Tibial artery (tissue), 4 donors: ENCODE results near the gene FTL.
"Not testable (repeated sequence)": the region's sequence is repeated elsewhere in the genome, so short reads cannot be mapped to it uniquely, and the experiment has no call there.

Experiments used
- DNase-seq, 2 donors: peaks; one replicate each; pipeline ENCODE4 v3.0.0-alpha.2; 2019
- H3K27ac ChIP-seq, 2 donors: fragments of 200-600 bp; sonication (generic) in 1 of 2; 1 replicate in 1 of 2; 2 replicates in 1 of 2; pipeline ENCODE4 v1.5.1; 2018 to 2019; ENCODE audit warnings: mild to moderate bottlenecking in 1 of 2
- H3K27me3 ChIP-seq, 2 donors: fragments of 200-600 bp; sonication (generic) in 1 of 2; one replicate each; pipeline versions ENCODE4 v1.5.1 to v1.6.0; 2016 to 2019
- H3K36me3 ChIP-seq, 3 donors: fragments of 200-600 bp; sonication (generic) in 2 of 3; one replicate each; pipeline ENCODE4 v1.5.1; 2016 to 2019; ENCODE audit warnings: mild to moderate bottlenecking in 2 of 3
- H3K4me1 ChIP-seq, 4 donors: fragments of 200-600 bp; sonication (generic) in 2 of 4; 1 replicate in 3 of 4; 2 replicates in 1 of 4; pipeline ENCODE4 v1.5.1; 2016 to 2019
- H3K4me3 ChIP-seq, 2 donors: fragments of 200-600 bp; sonication (generic) in 1 of 2; 1 replicate in 1 of 2; 2 replicates in 1 of 2; pipeline ENCODE4 v1.5.1; 2018 to 2019; ENCODE audit warnings: mild to moderate bottlenecking in 2 of 2
- H3K9me3 ChIP-seq, 3 donors: fragments of 200-600 bp; sonication (generic) in 1 of 3; one replicate each; pipeline ENCODE4 v1.5.1; 2016 to 2019
- intact Hi-C: fragments of 100-400 bp; cut with DNase I; formaldehyde crosslinking; loops from one replicate; pipeline ENCODE4 v1.15.0; 2023; ENCODE audit warnings: low total_unique reads
- TF ChIP-seq, protein P1 (sequence below), 2 experiments: fragments of 200-600 bp in 1 of 2; fragments of 450-650 bp in 1 of 2; IDR thresholded peaks; one replicate each; pipeline ENCODE4 v1.5.1; 2017 to 2019; ENCODE audit warnings: antibody characterized with exemption in 2 of 2, mild to moderate bottlenecking in 1 of 2, moderate library complexity in 1 of 2

FTL gene

DNA sequence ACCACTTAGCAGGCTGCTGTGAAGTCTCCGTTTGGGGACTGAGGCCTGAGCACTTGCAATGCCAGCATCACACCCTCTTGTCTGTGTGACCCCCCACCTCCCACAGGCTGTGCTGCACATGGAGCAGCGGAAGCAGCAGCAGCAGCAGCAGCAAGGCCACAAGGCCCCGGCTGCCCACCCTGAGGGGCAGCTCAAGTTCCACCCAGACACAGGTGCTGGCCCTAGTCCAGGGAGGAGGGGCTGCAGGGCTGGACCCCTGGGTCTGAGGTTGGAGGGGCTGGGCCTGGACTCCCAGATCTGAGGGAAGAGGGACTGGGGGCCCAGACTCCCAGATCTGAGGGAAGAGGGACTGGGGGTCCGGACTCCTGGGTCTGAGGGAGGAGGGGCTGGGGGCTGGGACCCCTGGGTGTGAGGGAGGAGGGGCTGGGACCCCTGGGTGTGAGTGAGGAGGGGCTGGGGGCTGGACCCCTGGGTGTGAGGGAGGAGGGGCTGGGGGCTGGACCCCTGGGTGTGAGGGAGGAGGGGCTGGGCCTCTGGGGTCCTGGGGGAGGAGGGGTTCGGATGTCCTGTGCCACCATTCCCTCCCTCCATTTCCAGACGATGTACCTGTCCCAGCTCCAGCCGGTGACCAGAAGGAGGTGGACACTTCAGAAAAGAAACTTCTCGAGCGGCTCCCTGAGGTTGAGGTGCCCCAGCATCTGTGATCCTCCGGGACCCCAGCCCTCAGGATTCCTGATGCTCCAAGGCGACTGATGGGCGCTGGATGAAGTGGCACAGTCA is 43.2 kb upstream of the FTL start:
- no peak overlapping the region for H3K4me3 ChIP-seq
- intact Hi-C loops: no loop called here
- no peaks in the 10 kb centered on the region for H3K9me3 ChIP-seq
- peaks cover 31 to 71% (median 55%) of the 10 kb centered on the region in 3 donors for H3K36me3 ChIP-seq
- H3K27ac ChIP-seq: no peak overlapping the region
- TF ChIP-seq, protein P1, sequence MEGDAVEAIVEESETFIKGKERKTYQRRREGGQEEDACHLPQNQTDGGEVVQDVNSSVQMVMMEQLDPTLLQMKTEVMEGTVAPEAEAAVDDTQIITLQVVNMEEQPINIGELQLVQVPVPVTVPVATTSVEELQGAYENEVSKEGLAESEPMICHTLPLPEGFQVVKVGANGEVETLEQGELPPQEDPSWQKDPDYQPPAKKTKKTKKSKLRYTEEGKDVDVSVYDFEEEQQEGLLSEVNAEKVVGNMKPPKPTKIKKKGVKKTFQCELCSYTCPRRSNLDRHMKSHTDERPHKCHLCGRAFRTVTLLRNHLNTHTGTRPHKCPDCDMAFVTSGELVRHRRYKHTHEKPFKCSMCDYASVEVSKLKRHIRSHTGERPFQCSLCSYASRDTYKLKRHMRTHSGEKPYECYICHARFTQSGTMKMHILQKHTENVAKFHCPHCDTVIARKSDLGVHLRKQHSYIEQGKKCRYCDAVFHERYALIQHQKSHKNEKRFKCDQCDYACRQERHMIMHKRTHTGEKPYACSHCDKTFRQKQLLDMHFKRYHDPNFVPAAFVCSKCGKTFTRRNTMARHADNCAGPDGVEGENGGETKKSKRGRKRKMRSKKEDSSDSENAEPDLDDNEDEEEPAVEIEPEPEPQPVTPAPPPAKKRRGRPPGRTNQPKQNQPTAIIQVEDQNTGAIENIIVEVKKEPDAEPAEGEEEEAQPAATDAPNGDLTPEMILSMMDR (IDR thresholded peaks at IDR 0.05): no peak
- H3K27me3 ChIP-seq: no peaks in the 10 kb centered on the region
- H3K4me1 ChIP-seq: peaks cover 0 to 3% (median under 1%) of the 10 kb centered on the region in 4 donors
- DNase-seq: no peak

DNA sequence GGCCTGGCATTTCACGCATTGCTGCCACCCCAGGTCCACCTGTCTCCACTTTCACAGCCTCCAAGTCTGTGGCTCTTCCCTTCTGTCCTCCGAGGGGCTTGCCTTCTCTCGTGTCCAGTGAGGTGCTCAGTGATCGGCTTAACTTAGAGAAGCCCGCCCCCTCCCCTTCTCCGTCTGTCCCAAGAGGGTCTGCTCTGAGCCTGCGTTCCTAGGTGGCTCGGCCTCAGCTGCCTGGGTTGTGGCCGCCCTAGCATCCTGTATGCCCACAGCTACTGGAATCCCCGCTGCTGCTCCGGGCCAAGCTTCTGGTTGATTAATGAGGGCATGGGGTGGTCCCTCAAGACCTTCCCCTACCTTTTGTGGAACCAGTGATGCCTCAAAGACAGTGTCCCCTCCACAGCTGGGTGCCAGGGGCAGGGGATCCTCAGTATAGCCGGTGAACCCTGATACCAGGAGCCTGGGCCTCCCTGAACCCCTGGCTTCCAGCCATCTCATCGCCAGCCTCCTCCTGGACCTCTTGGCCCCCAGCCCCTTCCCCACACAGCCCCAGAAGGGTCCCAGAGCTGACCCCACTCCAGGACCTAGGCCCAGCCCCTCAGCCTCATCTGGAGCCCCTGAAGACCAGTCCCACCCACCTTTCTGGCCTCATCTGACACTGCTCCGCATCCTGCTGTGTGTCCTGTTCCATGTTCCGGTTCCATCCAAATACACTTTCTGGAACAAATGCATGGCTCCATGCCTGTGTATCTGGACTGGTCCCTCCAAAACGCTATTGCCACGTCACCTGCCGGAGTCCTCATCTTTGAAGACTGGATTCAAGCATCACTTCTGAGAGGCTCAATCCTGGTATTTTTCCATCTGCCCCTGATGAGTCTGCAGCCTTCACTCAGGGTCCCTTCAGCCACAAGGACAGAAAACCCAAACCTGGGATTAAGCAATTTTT is 42.3 kb upstream of the FTL start:
- intact Hi-C loops: no loop called here
- Histone ChIP-seq H3K4me3 (no peak overlapping the region), H3K4me1 (peaks cover 0 to 11% (median 3%) of the 10 kb centered on the region in 4 donors), H3K27me3 (no peaks in the 10 kb centered on the region), H3K27ac (no peak overlapping the region), H3K36me3 (peaks cover 29 to 62% (median 50%) of the 10 kb centered on the region in 3 donors), H3K9me3 (no peaks in the 10 kb centered on the region)
- DNase-seq: no peak
- TF ChIP-seq, protein P1 (IDR thresholded peaks at IDR 0.05): no peak

DNA sequence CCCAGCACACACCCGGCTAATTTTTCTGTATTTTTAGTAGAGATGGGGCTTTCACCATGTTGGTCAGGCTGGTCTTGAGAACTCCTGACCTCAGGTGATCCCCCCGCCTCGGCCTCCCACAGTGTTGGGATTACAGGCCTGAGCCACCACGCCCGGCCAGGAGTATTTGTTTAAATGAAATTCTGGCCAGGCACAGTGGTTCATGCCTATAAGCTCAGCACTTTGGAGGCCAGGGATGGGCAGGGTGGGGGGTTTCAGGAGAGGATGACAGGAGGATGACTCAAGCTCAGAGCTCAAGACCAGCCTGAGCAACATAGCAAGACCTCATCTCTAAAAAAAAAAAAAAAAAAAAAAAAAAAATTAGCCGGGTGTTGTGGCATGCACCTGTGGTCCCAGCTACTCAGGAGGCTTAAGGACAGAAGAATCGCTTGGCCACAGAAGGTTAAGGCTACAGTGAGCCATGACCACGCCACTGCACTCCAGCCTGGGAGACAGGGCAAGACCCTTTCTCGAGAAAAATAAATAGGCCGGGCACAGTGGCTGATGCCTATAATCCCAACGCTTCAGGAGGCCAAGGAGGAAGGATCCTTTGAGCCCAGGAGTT is 39.8 kb upstream of the FTL start:
- H3K36me3 ChIP-seq: peaks cover 14 to 37% (median 31%) of the 10 kb centered on the region in 3 donors
- H3K4me1 ChIP-seq: peaks cover 0 to 11% (median 3%) of the 10 kb centered on the region in 4 donors
- H3K27me3 ChIP-seq: no peaks in the 10 kb centered on the region
- no peak overlapping the region for H3K4me3 ChIP-seq
- TF ChIP-seq, protein P1 (IDR thresholded peaks at IDR 0.05): no peak
- peak overlapping the region in 1 of 2 donors; percentile 11 for H3K27ac ChIP-seq
- intact Hi-C loops: no loop called here
- DNase-seq: no peak
- H3K9me3 ChIP-seq: no peaks in the 10 kb centered on the region

DNA sequence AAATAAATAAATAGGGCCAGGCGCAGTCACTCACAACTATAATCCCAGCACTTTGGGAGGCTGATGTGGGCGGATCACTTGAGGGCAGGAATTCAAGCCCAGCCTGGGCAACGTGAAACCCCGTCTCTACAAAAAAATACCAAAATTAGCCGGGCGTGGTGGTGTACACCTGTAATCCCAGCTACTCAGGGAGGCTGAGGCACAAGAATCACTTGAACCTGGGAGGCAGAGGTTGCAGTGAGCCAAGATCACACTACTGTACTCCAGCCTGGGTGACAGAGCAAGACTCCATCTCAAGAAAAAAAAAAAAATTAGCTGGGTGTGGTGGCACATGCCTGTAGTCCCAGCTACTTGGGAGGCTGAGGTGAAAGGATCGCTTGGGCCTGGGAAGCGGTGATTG is 39.2 kb upstream of the FTL start:
- peak overlapping the region; percentile 9 to 11 for H3K27ac ChIP-seq
- H3K27me3 ChIP-seq, intact Hi-C loops: not testable (repeated sequence)

DNA sequence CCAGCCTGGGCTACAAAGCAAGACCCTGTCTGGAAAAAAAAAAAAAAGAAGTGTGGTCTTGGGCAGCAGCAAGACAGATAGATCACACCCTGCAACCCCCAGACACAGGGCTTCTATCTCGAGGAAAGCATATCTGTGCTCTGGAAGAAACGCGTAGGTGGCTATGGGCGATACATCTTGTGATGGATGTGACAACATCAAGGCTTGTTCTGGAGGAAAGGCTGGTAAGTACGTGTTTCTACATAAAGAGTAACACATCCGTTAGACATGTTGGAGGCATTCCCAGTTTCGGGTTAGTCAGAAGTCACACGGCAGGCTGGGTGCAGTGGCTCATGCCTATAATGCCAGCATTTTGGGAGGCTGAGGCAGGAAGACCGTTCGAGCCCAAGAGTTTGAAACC is 38.2 kb upstream of the FTL start:
- intact Hi-C loops: no loop called here
- DNase-seq: peak; percentile 82 to 85
- Histone ChIP-seq H3K4me3 (no peak overlapping the region), H3K4me1 (peaks cover 0 to 11% (median 3%) of the 10 kb centered on the region in 4 donors), H3K27me3 (peaks cover 0 to 5% of the 10 kb centered on the region in 2 donors), H3K36me3 (peaks cover 0 to 21% (median 18%) of the 10 kb centered on the region in 3 donors), H3K27ac (peak overlapping the region; percentile 9 to 35), H3K9me3 (no peaks in the 10 kb centered on the region)
- TF ChIP-seq, protein P1 (IDR thresholded peaks at IDR 0.05): no peak

More for the DNA sequence above, 39.2 kb upstream of the FTL start:
- not testable (repeated sequence) for DNase-seq, H3K4me3 ChIP-seq, H3K9me3 ChIP-seq
- H3K4me1 ChIP-seq: peaks cover 0 to 11% (median 3%) of the 10 kb centered on the region in 4 donors
- H3K36me3 ChIP-seq: peaks cover 9 to 31% (median 28%) of the 10 kb centered on the region in 3 donors

DNA sequence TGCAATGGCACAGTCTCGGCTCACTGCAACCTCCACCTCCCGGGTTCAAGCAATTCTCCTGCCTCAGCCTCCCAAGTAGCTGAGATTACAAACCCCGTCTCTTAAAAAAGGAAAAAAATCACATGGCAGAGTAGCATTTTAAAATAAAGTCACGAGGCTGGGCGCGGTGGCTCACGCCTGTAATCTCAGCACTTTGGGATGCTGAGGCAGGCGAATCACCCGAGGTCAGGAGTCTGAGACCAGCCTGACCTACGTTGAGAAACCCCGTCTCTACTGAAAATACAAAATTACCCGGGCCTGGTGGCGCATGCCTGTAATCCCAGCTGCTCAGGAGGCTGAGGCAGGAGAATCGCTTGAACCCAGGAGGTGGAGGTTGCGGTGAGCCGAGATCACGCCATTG is 37.4 kb upstream of the FTL start:
- H3K27me3 ChIP-seq, H3K4me3 ChIP-seq, DNase-seq, H3K9me3 ChIP-seq, H3K27ac ChIP-seq, intact Hi-C loops: not testable (repeated sequence)
- H3K36me3 ChIP-seq: peaks cover 0 to 13% (median 10%) of the 10 kb centered on the region in 3 donors
- H3K4me1 ChIP-seq: peaks cover 0 to 11% (median 3%) of the 10 kb centered on the region in 4 donors
